ENCODE measurements around the gene SP3.

DNA sequence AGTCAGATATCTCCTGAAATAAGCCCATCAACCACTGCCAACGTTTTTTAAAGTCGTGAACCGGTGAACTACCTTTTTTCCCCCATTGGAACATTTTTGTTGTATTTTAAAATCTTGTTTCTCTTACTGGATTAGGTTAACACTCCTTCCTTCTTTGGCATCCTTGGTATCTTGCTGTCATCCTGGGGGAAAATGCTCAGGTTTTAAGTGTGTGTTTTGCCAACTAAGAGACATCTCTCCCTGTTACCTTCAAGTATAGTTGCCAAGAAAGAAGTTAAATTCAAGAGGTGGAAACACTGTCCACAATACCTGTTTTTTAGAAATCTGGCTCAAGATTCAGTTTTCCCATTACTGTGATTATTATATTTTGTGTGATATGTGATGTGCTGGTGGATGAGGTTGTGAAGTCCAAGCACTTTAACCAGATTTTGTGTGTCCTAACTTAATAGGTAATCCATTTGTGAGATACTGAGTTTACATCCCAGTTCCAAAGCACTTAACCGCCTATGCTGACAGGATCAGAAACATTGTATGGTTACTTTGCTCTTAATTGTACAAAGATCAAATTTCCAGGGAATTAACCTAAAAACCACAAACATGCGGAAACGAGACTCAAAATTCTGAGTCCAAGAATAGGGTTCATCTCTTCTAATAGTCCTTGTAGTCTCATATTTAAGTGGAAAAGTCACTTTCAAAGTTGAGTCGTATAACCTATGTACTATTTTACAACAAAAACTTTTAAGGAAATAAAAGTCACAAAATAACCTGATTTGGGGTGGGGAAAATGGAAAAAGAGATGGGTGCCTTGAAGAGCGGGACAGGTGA lies 1.3 kb upstream of the SP3 start:
- TF ChIP-seq, protein P1, sequence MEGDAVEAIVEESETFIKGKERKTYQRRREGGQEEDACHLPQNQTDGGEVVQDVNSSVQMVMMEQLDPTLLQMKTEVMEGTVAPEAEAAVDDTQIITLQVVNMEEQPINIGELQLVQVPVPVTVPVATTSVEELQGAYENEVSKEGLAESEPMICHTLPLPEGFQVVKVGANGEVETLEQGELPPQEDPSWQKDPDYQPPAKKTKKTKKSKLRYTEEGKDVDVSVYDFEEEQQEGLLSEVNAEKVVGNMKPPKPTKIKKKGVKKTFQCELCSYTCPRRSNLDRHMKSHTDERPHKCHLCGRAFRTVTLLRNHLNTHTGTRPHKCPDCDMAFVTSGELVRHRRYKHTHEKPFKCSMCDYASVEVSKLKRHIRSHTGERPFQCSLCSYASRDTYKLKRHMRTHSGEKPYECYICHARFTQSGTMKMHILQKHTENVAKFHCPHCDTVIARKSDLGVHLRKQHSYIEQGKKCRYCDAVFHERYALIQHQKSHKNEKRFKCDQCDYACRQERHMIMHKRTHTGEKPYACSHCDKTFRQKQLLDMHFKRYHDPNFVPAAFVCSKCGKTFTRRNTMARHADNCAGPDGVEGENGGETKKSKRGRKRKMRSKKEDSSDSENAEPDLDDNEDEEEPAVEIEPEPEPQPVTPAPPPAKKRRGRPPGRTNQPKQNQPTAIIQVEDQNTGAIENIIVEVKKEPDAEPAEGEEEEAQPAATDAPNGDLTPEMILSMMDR (IDR thresholded peaks at IDR 0.05), result no peak
- TF ChIP-seq POLR2A (IDR thresholded peaks at IDR 0.05), result no peak
